A549 (cell line): ENCODE data around the gene ZNF223.

ENCODE experiments used
- CHD2 ChIP-seq: fragments of 150-350 bp; IDR thresholded peaks from 2 replicates; pipeline ENCODE4 v1.6.1; 2014; ENCODE audit warnings: low read length; ENCODE audit not compliant: partially characterized antibody
- EP300 ChIP-seq, 2 experiments: fragments of >200 bp; sonication (Bioruptor Twin); formaldehyde crosslinking; IDR thresholded peaks; 2 replicates in 1 of 2; 3 replicates in 1 of 2; pipeline ENCODE4 v1.6.1; 2016 to 2017
- GATA3 ChIP-seq: IDR thresholded peaks from 2 replicates; pipeline ENCODE4 v1.6.1; 2012; ENCODE audit warnings: borderline replicate concordance
- JUN ChIP-seq, 2 experiments: fragments of >200 bp; sonication (Bioruptor Twin); formaldehyde crosslinking; IDR thresholded peaks; 2 replicates in 1 of 2; 3 replicates in 1 of 2; pipeline ENCODE4 v1.6.1; 2016 to 2017
- MAFK ChIP-seq: fragments of 450-650 bp; IDR thresholded peaks from 2 replicates; pipeline ENCODE4 v1.6.1; 2014; ENCODE audit not compliant: partially characterized antibody
- MAZ ChIP-seq: fragments of 150-350 bp; IDR thresholded peaks from 2 replicates; pipeline ENCODE4 v1.6.1; 2014; ENCODE audit warnings: antibody characterized with exemption, low read depth, low read length, borderline replicate concordance
- MYC ChIP-seq: IDR thresholded peaks from 2 replicates; pipeline ENCODE4 v1.6.1; 2012; ENCODE audit warnings: mild to moderate bottlenecking, inconsistent platforms, low read length, improper control_type of control experiment, borderline replicate concordance
- ZSCAN20 ChIP-seq: fragments of 250-450 bp; sonication (Bioruptor Pico); IDR thresholded peaks from 2 replicates; pipeline ENCODE4 v1.8.0; 2022; ENCODE audit warnings: mild to moderate bottlenecking, moderate library complexity
- TF ChIP-seq, protein P1 (sequence below): fragments of >200 bp; sonication (Bioruptor Twin); formaldehyde crosslinking; IDR thresholded peaks from 3 replicates; pipeline ENCODE4 v1.5.1; 2016
- TF ChIP-seq, protein P2 (sequence below): fragments of 150-350 bp; IDR thresholded peaks from 2 replicates; pipeline ENCODE4 v1.6.1; 2014; ENCODE audit warnings: low read depth, mild to moderate bottlenecking, low read length
- TF ChIP-seq, protein P3 (sequence below): fragments of 450-650 bp; IDR thresholded peaks from 2 replicates; pipeline ENCODE4 v1.6.1; 2014; ENCODE audit warnings: antibody characterized with exemption
- TF ChIP-seq, protein P4 (sequence below): IDR thresholded peaks from 2 replicates; pipeline ENCODE4 v1.6.1; 2012

DNA sequence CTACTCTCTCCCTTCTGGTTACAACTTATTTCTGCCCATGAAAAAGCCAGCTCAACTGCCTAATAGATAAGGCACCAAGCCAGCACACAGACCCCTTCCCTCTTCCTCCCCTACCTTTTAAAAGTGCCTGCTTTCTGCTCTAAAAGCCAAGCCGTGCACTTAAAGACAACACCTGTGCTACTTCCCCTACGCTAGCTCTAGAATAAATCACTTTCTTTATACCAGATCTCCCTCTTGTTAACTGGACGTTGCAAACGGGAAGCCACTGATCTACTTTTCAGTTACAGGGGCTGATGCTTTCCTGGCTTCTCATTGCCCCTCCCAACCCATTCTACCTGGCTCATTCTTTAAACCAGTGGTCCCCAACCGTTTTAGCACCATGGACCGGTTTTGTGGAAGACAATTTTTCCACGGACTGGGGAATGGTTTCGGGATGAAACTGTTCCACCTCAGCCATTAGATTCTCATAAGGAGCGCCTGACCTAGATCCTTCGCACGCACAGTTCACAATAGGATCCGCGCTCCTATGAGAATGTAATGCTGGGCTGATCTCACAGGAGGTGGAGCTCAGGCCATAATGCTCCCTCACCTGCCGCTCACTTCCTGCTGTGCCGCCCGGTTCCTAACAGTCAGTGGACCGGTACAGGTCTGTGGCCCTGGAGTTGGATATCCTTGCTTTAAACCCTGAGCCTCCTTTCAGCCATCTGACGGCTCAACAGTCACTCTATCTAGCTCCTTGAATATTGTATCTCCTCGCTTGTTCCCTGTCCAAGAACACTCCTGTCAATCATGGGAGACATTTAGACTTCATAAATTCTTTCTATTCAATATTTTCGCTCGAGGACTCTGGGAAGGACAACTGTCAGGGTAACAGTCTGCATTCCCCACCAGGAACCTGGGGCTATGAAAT lies 841 bp upstream of the ZNF223 start:
- TF ChIP-seq, protein P1, sequence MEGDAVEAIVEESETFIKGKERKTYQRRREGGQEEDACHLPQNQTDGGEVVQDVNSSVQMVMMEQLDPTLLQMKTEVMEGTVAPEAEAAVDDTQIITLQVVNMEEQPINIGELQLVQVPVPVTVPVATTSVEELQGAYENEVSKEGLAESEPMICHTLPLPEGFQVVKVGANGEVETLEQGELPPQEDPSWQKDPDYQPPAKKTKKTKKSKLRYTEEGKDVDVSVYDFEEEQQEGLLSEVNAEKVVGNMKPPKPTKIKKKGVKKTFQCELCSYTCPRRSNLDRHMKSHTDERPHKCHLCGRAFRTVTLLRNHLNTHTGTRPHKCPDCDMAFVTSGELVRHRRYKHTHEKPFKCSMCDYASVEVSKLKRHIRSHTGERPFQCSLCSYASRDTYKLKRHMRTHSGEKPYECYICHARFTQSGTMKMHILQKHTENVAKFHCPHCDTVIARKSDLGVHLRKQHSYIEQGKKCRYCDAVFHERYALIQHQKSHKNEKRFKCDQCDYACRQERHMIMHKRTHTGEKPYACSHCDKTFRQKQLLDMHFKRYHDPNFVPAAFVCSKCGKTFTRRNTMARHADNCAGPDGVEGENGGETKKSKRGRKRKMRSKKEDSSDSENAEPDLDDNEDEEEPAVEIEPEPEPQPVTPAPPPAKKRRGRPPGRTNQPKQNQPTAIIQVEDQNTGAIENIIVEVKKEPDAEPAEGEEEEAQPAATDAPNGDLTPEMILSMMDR = no peak
- TF ChIP-seq MYC = no peak
- TF ChIP-seq JUN (IDR thresholded peaks at IDR 0.05) = no peak
- TF ChIP-seq EP300 (IDR thresholded peaks at IDR 0.05) = no peak
- TF ChIP-seq, protein P2, sequence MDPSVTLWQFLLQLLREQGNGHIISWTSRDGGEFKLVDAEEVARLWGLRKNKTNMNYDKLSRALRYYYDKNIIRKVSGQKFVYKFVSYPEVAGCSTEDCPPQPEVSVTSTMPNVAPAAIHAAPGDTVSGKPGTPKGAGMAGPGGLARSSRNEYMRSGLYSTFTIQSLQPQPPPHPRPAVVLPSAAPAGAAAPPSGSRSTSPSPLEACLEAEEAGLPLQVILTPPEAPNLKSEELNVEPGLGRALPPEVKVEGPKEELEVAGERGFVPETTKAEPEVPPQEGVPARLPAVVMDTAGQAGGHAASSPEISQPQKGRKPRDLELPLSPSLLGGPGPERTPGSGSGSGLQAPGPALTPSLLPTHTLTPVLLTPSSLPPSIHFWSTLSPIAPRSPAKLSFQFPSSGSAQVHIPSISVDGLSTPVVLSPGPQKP = no peak
- TF ChIP-seq MAZ = no peak
- TF ChIP-seq, protein P3, sequence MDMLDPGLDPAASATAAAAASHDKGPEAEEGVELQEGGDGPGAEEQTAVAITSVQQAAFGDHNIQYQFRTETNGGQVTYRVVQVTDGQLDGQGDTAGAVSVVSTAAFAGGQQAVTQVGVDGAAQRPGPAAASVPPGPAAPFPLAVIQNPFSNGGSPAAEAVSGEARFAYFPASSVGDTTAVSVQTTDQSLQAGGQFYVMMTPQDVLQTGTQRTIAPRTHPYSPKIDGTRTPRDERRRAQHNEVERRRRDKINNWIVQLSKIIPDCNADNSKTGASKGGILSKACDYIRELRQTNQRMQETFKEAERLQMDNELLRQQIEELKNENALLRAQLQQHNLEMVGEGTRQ = no peak
- no peak for TF ChIP-seq ZSCAN20 (CRISPR knock-in tag)
- TF ChIP-seq GATA3 = no peak
- TF ChIP-seq, protein P4, sequence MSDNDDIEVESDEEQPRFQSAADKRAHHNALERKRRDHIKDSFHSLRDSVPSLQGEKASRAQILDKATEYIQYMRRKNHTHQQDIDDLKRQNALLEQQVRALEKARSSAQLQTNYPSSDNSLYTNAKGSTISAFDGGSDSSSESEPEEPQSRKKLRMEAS = no peak
- TF ChIP-seq CHD2 = no peak
- no peak for TF ChIP-seq MAFK
